ENCODE data around the gene PRRX2. TPM values are rescaled to one million over a fixed set of nuclear protein-coding genes. Genes with fewer than 3 reads are reported as not detected.

The PRRX2 gene
- total and polyA plus RNA-seq, 7 donors, result 0.46 to 4.7 (median 2.0) TPM; not detected in 1

DNA sequence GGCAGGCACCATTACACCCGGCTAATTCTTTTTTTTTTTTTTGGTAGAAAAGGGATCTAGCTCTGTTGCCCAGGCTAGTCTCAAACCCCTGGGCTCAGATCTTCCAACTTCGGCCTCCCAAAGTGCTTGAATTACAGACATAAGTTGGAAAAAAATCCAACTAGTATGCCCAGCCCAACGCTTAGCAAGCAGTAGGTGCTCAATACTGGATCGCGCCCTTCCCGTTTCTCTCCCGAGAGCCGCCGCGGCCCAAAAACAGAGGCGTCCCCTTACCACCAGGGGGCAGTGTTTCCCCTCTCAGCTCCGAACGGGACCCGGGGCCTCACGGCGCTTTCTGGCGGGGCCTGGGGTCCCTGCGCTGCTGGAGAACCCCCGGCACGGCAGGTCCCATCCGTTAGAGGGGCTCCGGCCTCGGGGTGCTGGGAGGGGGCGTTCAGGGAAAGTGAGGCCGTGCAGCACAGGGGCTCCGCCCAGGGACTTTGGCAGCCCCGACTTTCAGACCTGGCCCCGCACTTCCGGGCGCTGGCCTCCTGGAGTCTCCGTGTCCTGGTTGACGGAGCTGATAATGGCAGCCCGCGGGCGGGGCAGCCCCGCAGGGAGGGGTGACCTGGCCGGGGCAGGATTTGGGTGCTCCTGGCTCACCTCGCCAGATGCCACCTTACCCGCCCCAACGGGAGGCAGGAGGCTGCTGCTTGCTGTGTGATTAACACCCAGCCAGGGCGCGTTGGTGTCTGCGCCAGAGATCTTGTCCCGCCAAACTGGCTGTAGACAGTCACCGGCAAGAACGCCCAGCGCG, 72.2 kb downstream of the PRRX2 start:
- Histone ChIP-seq H3K4me1 (peaks cover 0 to 11% (median 5%) of the 10 kb centered on the region in 4 donors), H3K9me3 (no peaks in the 10 kb centered on the region), H3K27me3 (peaks cover 0 to 7% (median 0%) of the 10 kb centered on the region in 3 donors), H3K27ac (peak overlapping the region; percentile 54 to 76 (median 66)), H3K36me3 (no peaks in the 10 kb centered on the region), H3K4me3 (peak overlapping the region; percentile 38 to 60 (median 58))
- TF ChIP-seq POLR2A (IDR thresholded peaks at IDR 0.05) (no peak), POLR2AphosphoS5 (IDR thresholded peaks at IDR 0.05) (peak in 1 of 4 donors; percentile 14), EP300 (IDR thresholded peaks at IDR 0.05) (no peak)
- TF ChIP-seq, protein P1, sequence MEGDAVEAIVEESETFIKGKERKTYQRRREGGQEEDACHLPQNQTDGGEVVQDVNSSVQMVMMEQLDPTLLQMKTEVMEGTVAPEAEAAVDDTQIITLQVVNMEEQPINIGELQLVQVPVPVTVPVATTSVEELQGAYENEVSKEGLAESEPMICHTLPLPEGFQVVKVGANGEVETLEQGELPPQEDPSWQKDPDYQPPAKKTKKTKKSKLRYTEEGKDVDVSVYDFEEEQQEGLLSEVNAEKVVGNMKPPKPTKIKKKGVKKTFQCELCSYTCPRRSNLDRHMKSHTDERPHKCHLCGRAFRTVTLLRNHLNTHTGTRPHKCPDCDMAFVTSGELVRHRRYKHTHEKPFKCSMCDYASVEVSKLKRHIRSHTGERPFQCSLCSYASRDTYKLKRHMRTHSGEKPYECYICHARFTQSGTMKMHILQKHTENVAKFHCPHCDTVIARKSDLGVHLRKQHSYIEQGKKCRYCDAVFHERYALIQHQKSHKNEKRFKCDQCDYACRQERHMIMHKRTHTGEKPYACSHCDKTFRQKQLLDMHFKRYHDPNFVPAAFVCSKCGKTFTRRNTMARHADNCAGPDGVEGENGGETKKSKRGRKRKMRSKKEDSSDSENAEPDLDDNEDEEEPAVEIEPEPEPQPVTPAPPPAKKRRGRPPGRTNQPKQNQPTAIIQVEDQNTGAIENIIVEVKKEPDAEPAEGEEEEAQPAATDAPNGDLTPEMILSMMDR (IDR thresholded peaks at IDR 0.05), result peak; percentile 91 to 98 (median 96)
- peak; percentile 92 for DNase-seq
- intact Hi-C loops (cut with DNase I), result loop anchor here (1.0 kb wide), 1 partner anchor 46 kb away; no protein-coding TSS in a partner anchor
- WGBS, 2 donors, result 1 to 6% methylated on average over 48 of the region's 48 CpGs

DNA sequence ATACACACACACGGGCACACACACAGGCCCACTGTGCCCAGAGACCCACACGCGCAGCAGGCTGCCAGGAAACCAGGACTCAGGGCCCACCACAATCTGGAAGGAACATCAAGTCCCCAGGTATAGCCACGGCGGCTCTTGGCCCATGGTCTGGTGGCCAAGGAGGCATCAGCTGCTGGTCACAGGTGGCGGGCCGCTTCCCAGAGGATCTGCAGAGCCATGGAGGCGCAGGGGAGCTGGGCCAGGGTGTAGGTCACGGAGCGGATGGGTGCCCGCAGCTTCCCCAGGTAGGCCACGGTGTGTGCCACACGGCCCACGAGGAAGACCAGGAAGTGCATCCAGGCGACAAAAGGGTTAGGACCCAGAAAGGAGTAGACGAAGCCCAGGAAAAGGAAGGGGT, 74.0 kb downstream of the PRRX2 start:
- H3K4me3 ChIP-seq, result no peak overlapping the region
- peaks cover 0 to 7% (median 0%) of the 10 kb centered on the region in 3 donors for H3K27me3 ChIP-seq
- no peak for TF ChIP-seq EP300 (IDR thresholded peaks at IDR 0.05)
- TF ChIP-seq, protein P1 (IDR thresholded peaks at IDR 0.05), result no peak
- no peak for TF ChIP-seq POLR2A (IDR thresholded peaks at IDR 0.05)
- TF ChIP-seq POLR2AphosphoS5 (IDR thresholded peaks at IDR 0.05), result no peak
- no peaks in the 10 kb centered on the region for H3K36me3 ChIP-seq
- WGBS, 2 donors, result 94 to 96% methylated on average over 16 of the region's 16 CpGs
- no peaks in the 10 kb centered on the region for H3K9me3 ChIP-seq
- H3K4me1 ChIP-seq, result peaks cover 0 to 11% (median 5%) of the 10 kb centered on the region in 4 donors
- no peak for DNase-seq
- H3K27ac ChIP-seq, result no peak overlapping the region
- intact Hi-C loops (cut with DNase I), result no loop called here

DNA sequence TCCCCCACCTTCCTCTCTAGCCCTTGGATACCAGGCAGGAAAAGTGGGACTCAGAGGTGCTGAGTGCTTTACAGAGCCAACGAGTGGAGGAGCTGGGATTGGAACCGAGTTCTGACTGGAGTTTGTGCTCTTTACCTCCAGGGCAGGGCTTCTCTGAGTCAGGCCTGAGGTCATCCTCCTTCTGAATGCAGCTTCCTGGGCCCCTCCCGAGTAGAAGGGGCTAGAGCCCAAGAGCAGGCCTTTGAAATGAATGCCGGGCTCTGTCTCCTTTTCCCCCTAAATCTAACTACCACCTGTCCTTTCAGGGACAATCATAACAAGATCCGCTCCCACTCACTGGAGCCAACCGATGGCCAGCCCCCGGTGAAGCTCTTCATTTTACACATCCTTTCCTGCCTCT, 74.7 kb downstream of the PRRX2 start:
- Histone ChIP-seq H3K36me3 (no peaks in the 10 kb centered on the region), H3K9me3 (no peaks in the 10 kb centered on the region), H3K4me1 (peaks cover 0 to 11% (median 5%) of the 10 kb centered on the region in 4 donors), H3K27me3 (peaks cover 0 to 7% (median 0%) of the 10 kb centered on the region in 3 donors), H3K27ac (no peak overlapping the region), H3K4me3 (no peak overlapping the region)
- DNase-seq, result no peak
- 89% methylated on average over 7 of the region's 7 CpGs for WGBS, 2 donors
- no peak for TF ChIP-seq POLR2A (IDR thresholded peaks at IDR 0.05)
- TF ChIP-seq EP300 (IDR thresholded peaks at IDR 0.05), result no peak
- TF ChIP-seq, protein P1 (IDR thresholded peaks at IDR 0.05), result no peak
- TF ChIP-seq POLR2AphosphoS5 (IDR thresholded peaks at IDR 0.05), result no peak
- intact Hi-C loops (cut with DNase I), result no loop called here

DNA sequence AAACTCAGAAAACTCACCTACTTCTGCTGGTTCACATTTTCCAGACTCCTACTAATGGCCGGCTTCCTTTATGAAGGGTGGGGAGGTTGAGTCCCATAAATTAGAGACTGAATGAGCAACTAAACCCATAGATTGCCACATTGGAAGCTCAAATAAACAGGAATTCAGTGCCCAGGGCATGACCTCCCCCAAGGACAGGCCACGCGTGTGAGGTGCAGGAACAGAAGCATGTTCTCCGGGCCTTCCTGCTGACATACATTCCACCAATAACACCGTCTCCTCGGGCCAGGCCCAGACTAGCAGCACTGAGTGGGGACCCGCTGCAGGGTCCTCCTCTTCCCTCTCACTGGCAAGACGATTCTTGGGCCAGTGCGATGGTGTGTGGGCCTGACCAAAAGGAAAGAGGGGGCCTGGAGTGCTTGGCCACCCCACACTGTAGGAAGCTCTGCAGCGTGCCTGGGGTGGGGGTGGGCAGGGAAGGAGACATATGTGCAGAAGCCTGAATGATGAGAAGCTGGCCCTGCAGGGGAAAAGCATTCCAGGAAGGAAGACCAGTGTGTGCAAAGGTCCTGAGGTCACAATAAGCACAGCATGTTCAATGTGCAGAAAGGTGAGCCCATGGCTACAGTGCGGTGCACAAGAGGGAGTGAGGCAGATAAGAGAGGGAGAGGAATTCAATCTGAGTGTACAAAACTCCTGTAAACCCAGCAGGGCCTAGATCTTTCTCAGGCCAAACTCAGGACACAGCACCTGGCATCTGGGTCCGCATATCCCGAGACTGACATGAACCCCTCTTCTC, 75.4 kb downstream of the PRRX2 start:
- Histone ChIP-seq H3K27ac (no peak overlapping the region), H3K9me3 (no peaks in the 10 kb centered on the region), H3K4me1 (peaks cover 0 to 11% (median 5%) of the 10 kb centered on the region in 4 donors), H3K4me3 (no peak overlapping the region), H3K27me3 (peaks cover 0 to 7% (median 0%) of the 10 kb centered on the region in 3 donors), H3K36me3 (no peaks in the 10 kb centered on the region)
- DNase-seq, result no peak
- 94% methylated on average over 13 of the region's 13 CpGs for WGBS, 2 donors
- intact Hi-C loops (cut with DNase I), result no loop called here
- TF ChIP-seq, protein P1 (IDR thresholded peaks at IDR 0.05), result no peak
- no peak for TF ChIP-seq POLR2AphosphoS5 (IDR thresholded peaks at IDR 0.05)
- no peak for TF ChIP-seq EP300 (IDR thresholded peaks at IDR 0.05)
- no peak for TF ChIP-seq POLR2A (IDR thresholded peaks at IDR 0.05)

All from sigmoid colon (tissue), 7 donors.